ENCODE measurements around the gene TMEM134.

DNA sequence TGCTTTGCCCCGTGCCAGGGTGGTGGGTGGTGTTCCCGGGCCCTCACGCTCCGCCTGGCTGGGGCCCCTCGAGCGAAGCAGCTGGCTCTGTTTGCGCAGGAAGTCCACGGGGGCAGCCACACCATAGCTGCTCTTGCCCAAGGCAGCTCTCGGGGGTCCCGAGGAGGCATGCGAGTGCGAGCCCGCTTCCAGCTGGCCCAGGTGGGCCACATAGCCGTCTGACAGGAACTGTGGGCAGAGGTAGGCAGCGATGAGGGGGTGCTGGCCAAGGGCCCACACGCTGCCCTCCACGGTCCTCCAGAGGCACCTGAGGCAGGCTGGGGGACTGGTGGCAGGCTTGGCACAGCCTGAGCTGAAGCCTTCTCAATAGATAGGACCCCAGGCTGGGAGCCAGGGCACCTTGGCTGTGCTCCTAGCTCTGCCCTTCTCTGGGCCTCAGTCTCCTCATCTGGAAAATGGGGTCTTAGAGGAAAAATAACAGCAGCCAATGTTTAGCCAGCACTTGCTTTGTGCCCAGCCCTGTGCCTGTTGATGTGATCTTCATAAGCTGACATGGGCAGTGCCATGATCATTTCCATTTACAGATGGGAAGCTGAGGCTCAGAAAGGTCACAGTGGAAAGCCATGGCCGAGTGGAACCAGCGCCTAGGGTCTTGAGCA is 23.1 kb upstream of the TMEM134 start:
- TF ChIP-seq POLR2AphosphoS5 (IDR thresholded peaks at IDR 0.05) (no peak), POLR2A (IDR thresholded peaks at IDR 0.05) (no peak), EP300 (IDR thresholded peaks at IDR 0.05) (no peak)
- TF ChIP-seq, protein P1, sequence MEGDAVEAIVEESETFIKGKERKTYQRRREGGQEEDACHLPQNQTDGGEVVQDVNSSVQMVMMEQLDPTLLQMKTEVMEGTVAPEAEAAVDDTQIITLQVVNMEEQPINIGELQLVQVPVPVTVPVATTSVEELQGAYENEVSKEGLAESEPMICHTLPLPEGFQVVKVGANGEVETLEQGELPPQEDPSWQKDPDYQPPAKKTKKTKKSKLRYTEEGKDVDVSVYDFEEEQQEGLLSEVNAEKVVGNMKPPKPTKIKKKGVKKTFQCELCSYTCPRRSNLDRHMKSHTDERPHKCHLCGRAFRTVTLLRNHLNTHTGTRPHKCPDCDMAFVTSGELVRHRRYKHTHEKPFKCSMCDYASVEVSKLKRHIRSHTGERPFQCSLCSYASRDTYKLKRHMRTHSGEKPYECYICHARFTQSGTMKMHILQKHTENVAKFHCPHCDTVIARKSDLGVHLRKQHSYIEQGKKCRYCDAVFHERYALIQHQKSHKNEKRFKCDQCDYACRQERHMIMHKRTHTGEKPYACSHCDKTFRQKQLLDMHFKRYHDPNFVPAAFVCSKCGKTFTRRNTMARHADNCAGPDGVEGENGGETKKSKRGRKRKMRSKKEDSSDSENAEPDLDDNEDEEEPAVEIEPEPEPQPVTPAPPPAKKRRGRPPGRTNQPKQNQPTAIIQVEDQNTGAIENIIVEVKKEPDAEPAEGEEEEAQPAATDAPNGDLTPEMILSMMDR (IDR thresholded peaks at IDR 0.05): no peak

Data from suprapubic skin (tissue), 4 donors.